ENCODE results near the gene S100A6. TPM values are rescaled to one million over a fixed set of nuclear protein-coding genes. Genes with fewer than 3 reads are reported as not detected.

The S100A6 gene
- total and polyA plus RNA-seq, 2 donors (not counting 1 experiment from before 2014, with no cell fraction given), result 1,280 to 4,042 TPM

- no peak overlapping the region for H3K4me2 ChIP-seq (ENCODE audit: extremely low read depth, insufficient read depth, low read length)
- H3K9me3 ChIP-seq (ENCODE audit: control insufficient read depth, insufficient read depth, low read depth, low read length), result no peaks in the 10 kb centered on the region
- H3K27me3 ChIP-seq (ENCODE audit: control insufficient read depth, insufficient read depth, low read length), result no peaks in the 10 kb centered on the region
- H3K27ac ChIP-seq (ENCODE audit: insufficient read depth, low read length), result no peak overlapping the region
- peak overlapping the region; percentile 73 for H2AFZ ChIP-seq (ENCODE audit: low read length)
- H3K36me3 ChIP-seq (ENCODE audit: control insufficient read depth, insufficient read depth, low read length), result no peaks in the 10 kb centered on the region
- TF ChIP-seq CTCF (conservative IDR thresholded peaks at IDR 0.05 in 1 of 2, IDR thresholded peaks at IDR 0.05 in 1 of 2; ENCODE audit: low read depth in 1 of 2, low read length in 2 of 2) (peak; percentile 95 to 98), EZH2 (IDR thresholded peaks at IDR 0.05; ENCODE audit: low read length, missing control alignments) (no peak)
- H3K79me2 ChIP-seq (ENCODE audit: control insufficient read depth, insufficient read depth, low read length), result no peaks in the 10 kb centered on the region
- peaks cover 18% of the 10 kb centered on the region for H3K4me1 ChIP-seq (ENCODE audit: control insufficient read depth, extremely low read depth, insufficient read depth, low read length)
- H4K20me1 ChIP-seq (ENCODE audit: control insufficient read depth, extremely low read depth, insufficient read depth, low read length), result no peaks in the 10 kb centered on the region
- no peak overlapping the region for H3K4me3 ChIP-seq (replicated peaks in 1 of 4; ENCODE audit: control extremely low read depth in 1 of 4, insufficient read depth in 1 of 4, low read depth in 3 of 4, low read length in 4 of 4)
- peak; percentile 71 to 77 for DNase-seq (ENCODE audit: low read depth in 2 of 2)
- no peak overlapping the region for H3K9ac ChIP-seq (ENCODE audit: insufficient read depth, low read length)
These were observed 24.8 kb downstream of the S100A6 start for GRCh38 chr1:153510984-153511410.

- no peak overlapping the region for H3K4me3 ChIP-seq (replicated peaks in 1 of 4; ENCODE audit: control extremely low read depth in 1 of 4, insufficient read depth in 1 of 4, low read depth in 3 of 4, low read length in 4 of 4)
- H3K4me2 ChIP-seq (ENCODE audit: extremely low read depth, insufficient read depth, low read length), result no peak overlapping the region
- H3K27ac ChIP-seq (ENCODE audit: insufficient read depth, low read length), result no peak overlapping the region
- H3K36me3 ChIP-seq (ENCODE audit: control insufficient read depth, insufficient read depth, low read length), result no peaks in the 10 kb centered on the region
- H3K27me3 ChIP-seq (ENCODE audit: control insufficient read depth, insufficient read depth, low read length), result no peaks in the 10 kb centered on the region
- H3K9me3 ChIP-seq (ENCODE audit: control insufficient read depth, insufficient read depth, low read depth, low read length), result no peaks in the 10 kb centered on the region
- DNase-seq (ENCODE audit: low read depth in 2 of 2), result no peak
- H2AFZ ChIP-seq (ENCODE audit: low read length), result no peak overlapping the region
- no peaks in the 10 kb centered on the region for H3K79me2 ChIP-seq (ENCODE audit: control insufficient read depth, insufficient read depth, low read length)
- no peak overlapping the region for H3K9ac ChIP-seq (ENCODE audit: insufficient read depth, low read length)
- TF ChIP-seq CTCF (conservative IDR thresholded peaks at IDR 0.05 in 1 of 2, IDR thresholded peaks at IDR 0.05 in 1 of 2; ENCODE audit: low read depth in 1 of 2, low read length in 2 of 2) (peak; percentile 61 to 72), EZH2 (IDR thresholded peaks at IDR 0.05; ENCODE audit: low read length, missing control alignments) (no peak)
- peaks cover 18% of the 10 kb centered on the region for H3K4me1 ChIP-seq (ENCODE audit: control insufficient read depth, extremely low read depth, insufficient read depth, low read length)
- no peaks in the 10 kb centered on the region for H4K20me1 ChIP-seq (ENCODE audit: control insufficient read depth, extremely low read depth, insufficient read depth, low read length)
These were observed 25.9 kb downstream of the S100A6 start for GRCh38 chr1:153509729-153510354.

GRCh38 chr1:153509036-153509435 is 26.8 kb downstream of the S100A6 start:
- Histone ChIP-seq H3K36me3 (ENCODE audit: control insufficient read depth, insufficient read depth, low read length) (no peaks in the 10 kb centered on the region), H3K4me3 (replicated peaks in 1 of 4; ENCODE audit: control extremely low read depth in 1 of 4, insufficient read depth in 1 of 4, low read depth in 3 of 4, low read length in 4 of 4) (no peak overlapping the region), H3K4me2 (ENCODE audit: extremely low read depth, insufficient read depth, low read length) (no peak overlapping the region), H3K27ac (ENCODE audit: insufficient read depth, low read length) (no peak overlapping the region), H2AFZ (ENCODE audit: low read length) (no peak overlapping the region), H4K20me1 (ENCODE audit: control insufficient read depth, extremely low read depth, insufficient read depth, low read length) (no peaks in the 10 kb centered on the region), H3K27me3 (ENCODE audit: control insufficient read depth, insufficient read depth, low read length) (no peaks in the 10 kb centered on the region), H3K79me2 (ENCODE audit: control insufficient read depth, insufficient read depth, low read length) (no peaks in the 10 kb centered on the region), H3K9ac (ENCODE audit: insufficient read depth, low read length) (no peak overlapping the region), H3K4me1 (ENCODE audit: control insufficient read depth, extremely low read depth, insufficient read depth, low read length) (peaks cover 18% of the 10 kb centered on the region), H3K9me3 (ENCODE audit: control insufficient read depth, insufficient read depth, low read depth, low read length) (no peaks in the 10 kb centered on the region)
- no peak for TF ChIP-seq EZH2 (IDR thresholded peaks at IDR 0.05; ENCODE audit: low read length, missing control alignments)
- no peak for TF ChIP-seq CTCF (conservative IDR thresholded peaks at IDR 0.05 in 1 of 2, IDR thresholded peaks at IDR 0.05 in 1 of 2; ENCODE audit: low read depth in 1 of 2, low read length in 2 of 2)
- DNase-seq (ENCODE audit: low read depth in 2 of 2), result no peak
